HG03175 (cell line): Measurements from ENCODE around the gene MEGF11.

Source experiments
- ATAC-seq: cut with Tn5 transposase; IDR thresholded peaks from one replicate; pipeline ENCODE4 v1.9.1; 2021; ENCODE audit warnings: mild to moderate bottlenecking, moderate library complexity; ENCODE audit not compliant: unreplicated experiment

The MEGF11 gene

GRCh38 chr15:66098022-66098363 lies 155.6 kb downstream of the MEGF11 start:
- ATAC-seq, result no peak

GRCh38 chr15:66097151-66098021 lies 156.2 kb downstream of the MEGF11 start:
- ATAC-seq, result no peak

- ATAC-seq, result no peak
Observed at GRCh38 chr15:66096688-66097058, 156.9 kb downstream of the MEGF11 start.

DNA sequence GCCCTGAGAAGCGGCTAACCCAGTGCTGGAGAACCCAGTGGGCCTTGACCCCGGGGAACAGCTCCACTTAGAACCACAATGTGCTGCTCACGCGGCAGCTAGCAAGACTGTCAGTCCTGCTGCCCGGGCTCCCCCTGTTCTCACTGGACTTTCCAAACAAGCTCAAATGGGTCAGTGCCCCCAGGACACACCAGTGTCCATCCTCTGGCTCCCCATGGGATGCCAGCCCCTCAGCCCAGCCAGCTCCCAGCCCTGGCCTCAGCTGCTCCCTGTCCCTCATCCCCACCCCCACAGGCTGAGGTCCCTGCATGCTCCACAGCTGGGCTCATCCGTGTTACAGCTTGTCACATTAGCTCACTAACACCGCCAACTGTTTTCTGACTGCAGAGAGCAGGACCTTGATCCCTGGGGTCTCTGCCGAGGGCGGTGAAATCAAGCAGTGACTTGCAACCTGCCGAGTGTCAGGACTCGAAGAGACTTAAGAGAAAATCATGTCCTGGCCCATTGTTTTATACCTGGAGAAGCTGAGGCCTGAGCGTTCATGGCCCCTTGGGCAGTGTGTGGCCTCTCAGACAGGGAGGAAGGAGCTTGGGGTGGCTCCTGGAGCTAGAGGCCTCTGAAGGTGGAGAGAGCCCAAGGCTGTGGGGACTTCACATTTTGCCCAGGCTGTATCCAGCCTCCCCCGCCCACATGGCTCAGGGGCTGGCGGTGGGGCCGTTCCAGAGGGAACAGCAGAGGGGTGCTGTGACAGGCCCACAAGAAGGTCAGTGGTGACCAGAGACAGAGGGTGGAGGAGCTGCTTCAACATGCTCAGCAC lies 157.5 kb downstream of the MEGF11 start:
- no peak for ATAC-seq

- no peak for ATAC-seq
Observed at GRCh38 chr15:66094331-66094730, 159.2 kb downstream of the MEGF11 start.

- ATAC-seq, result no peak
Observed at GRCh38 chr15:66092053-66093016, 161.2 kb downstream of the MEGF11 start.

- ATAC-seq, result no peak
Observed at GRCh38 chr15:66089509-66089908, 164.0 kb downstream of the MEGF11 start.

GRCh38 chr15:66089049-66089448 lies 164.5 kb downstream of the MEGF11 start:
- no peak for ATAC-seq

DNA sequence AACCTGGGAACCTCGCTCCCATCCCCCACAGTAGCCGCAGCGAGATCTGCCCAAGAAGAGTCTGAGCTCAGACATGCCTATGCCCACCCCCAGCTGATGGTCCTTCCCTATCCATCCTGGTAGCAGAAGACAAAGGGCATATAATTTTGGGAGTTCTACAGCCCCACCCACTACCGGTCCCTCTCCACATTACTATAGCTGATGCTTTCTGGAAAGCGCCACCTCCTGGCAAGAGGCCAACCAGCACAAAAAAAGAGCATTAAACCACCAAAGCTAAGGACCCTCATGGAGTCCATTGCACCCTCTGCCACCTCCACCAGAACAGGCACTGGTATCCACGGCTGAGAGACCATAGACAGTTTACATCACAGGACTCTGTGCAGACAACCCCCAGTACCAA lies 168.4 kb downstream of the MEGF11 start:
- ATAC-seq, result no peak

DNA sequence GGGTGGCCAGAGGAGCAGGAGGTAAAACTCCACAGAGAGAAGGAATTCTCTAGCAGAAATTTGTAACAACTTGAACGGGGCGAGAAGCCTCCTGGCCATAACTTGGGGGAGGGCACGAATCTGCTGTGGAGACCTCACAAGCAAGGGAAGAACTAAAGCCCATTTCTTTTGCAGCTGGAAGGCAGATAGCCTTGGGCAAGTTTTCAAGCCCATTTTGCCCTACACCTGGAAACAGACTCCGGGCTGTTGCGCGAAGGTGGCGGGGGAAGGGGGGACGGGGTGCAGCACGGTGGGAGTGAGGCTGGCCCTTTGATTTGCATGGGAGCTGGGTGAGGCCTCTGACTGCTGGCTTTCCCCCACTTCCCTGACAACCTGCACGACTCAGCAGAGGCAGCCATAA lies 168.8 kb downstream of the MEGF11 start:
- ATAC-seq, result no peak

DNA sequence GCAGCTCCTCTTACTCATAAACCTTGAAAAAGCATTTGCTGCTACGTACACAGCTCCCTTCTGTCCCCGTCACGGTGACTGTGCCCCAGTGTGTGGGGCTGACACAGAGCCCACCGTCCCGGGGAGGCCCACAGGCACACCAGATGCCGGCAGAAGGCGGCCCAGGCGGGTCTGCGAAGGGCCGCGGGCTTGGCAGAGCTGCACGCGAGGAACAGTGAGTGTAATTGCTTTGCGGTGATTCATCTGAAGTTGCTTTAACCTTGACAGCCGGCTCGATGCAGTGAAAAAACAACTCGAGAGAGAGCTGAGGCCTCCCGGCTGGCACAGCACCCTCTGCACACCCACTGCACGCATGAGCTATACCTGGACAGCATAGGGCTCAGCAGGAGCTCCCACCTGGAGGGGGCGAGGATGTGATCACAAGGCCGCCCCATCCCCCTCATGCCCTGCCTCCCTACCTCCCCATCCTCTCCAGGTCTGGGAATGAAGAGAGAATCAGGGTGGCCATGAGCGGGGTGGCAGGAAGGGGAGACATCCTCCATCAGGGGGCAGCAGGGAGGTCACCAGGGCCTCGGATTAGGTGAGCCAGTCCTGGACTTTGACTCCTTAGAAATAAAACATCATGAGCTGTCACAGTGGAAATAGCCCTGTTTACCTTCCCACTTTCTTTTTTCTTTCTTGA lies 172.7 kb downstream of the MEGF11 start:
- ATAC-seq, result no peak

DNA sequence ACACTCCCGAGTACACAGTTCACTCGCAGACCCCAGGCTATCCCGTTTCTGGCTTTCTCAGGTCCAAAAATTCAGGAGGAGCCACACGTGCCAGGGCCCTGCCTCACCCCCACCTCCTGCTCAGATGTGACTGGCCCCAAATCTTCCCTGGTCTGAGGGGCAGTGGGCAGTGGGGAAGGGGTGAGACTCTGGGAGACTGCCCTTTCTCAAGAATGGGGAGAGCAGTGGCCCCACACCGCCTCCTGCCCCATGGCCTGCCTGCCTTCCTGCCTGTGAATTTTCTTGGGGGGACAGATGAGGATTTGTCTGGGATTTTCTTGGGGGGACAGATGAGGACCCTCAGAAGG lies 174.6 kb downstream of the MEGF11 start:
- no peak for ATAC-seq

DNA sequence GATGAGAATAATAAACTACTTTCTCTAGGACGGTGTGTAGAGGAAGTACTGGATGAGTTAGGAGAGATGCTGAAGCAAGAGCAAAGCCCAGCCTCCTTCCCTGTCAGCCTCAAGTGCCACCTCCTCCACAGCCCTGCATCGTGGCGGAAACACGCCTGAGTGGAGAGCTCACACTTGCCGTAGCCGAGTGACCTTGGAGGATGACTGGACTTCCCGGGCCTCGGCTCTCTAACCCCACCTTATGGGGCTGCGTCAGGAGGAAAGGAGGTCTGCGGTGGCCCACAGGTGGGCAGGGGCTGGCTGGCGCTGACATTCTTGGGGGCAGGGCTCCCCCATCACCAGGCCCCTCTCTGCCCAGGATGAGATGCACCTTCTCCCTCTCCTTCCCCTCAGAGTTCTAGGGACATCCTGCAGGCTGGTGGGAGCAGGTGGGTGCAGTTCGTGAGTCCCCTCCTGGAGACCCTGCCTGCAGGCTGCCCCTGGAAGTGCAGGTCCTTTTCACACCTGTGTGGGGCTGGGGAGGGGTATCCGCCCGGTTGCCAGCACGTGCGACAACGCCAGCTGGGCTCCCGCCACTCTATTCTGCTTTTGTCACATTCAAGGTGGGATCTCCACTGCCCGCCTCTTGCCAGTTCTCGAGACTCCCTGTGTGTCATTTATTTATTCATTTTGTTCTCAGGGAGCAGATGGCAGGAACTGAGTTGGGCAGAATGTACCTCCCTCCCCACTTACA lies 175.2 kb downstream of the MEGF11 start:
- ATAC-seq, result no peak

DNA sequence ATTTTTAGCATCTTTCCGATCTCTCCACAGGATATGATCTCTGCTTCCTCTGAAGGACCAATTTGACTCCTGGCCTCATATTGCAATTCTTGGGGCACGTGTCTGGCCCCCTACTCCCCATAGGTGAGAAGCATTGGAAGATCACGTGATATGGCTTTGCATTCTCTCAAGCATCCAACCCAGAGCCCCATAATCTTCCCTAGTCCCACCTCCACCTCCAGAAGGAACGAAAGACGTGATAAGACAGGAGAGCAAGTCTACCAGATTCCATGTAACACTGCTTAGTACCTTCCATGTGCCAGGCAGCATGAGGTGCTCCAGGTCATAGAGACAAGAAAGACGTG lies 176.3 kb downstream of the MEGF11 start:
- ATAC-seq, result no peak

GRCh38 chr15:66076591-66077319 lies 176.8 kb downstream of the MEGF11 start:
- ATAC-seq, result no peak

- no peak for ATAC-seq
Observed at GRCh38 chr15:66075947-66076346, 177.6 kb downstream of the MEGF11 start.

DNA sequence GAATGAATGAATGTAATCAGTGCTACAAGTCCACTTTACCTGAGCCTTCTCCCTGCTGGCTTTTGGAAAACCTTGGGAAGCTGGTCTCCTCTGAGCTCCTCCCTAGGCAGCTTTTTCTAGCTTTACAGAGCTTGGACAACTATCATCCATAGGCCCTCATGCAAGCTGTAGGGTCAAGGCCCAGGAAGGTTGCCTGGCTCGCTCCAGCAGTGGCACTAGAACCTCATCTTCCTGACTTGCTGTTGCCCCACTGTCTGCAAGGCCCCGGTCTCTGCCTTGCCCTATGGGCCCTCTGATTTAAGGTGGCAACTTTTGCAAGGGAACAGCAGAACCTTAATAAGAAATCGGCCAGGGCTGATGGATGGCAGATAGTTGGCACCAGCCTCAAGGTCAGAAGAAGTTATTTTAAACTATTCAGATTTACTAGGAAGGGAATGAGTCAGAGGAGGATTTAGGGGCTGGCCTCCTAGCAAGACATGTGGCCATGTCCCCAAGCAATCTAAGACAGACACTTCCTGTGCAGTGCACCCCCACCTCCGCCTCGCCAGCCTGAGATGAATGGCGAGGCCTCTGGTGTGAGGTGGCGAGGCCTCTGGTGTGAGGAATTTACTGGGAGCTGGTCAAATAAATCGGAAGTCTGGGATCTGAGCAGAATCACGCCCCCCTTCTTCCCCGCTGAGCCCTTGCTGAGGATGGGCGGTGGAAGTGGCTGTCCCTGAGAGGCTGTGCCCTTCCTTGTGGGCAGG lies 180.8 kb downstream of the MEGF11 start:
- ATAC-seq, result no peak

- ATAC-seq, result no peak
Observed at GRCh38 chr15:66071921-66072295, 181.6 kb downstream of the MEGF11 start.
